Vagina (tissue), 2 donors: Measurements from ENCODE around the gene SIK3.

Source experiments
- POLR2A ChIP-seq, 2 donors: fragments of 450-650 bp; IDR thresholded peaks; one replicate each; pipeline ENCODE4 v1.6.1; 2017; ENCODE audit warnings: antibody characterized with exemption in 2 of 2, mild to moderate bottlenecking in 2 of 2, moderate library complexity in 2 of 2
- TF ChIP-seq, protein P1 (sequence below), 3 experiments: fragments of 450-650 bp in 2 of 3; fragments of 200-600 bp in 1 of 3; sonication (generic) in 1 of 3; IDR thresholded peaks; one replicate each; pipeline ENCODE4 v1.5.1; 2017 to 2019; ENCODE audit warnings: antibody characterized with exemption in 3 of 3, mild to moderate bottlenecking in 2 of 3, moderate library complexity in 2 of 3

DNA sequence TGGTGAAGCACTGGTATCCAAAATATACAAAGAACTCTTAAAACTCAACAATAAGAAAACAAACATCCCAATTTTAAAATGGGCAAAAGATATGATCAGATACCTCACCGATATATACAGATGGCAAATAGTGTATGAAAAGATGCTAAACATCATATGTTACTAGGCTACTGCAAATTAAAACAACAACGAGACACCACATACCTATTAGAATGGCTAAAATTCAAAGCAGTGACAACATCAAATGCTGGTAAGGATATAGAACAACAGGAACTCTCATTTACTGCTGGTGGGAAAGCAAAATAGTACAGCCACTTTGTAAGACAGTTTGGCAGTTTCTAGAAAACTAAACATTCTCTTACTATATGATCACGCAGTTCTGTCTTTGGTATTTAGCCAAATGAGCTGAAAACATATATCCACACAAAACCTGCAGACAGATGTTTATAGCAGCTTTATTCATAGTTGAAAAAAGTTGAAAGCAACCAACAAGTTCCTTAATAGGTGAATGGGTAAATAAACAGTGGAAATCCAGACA lies 38.5 kb downstream of the SIK3 start:
- TF ChIP-seq POLR2A (IDR thresholded peaks at IDR 0.05), result no peak
- TF ChIP-seq, protein P1, sequence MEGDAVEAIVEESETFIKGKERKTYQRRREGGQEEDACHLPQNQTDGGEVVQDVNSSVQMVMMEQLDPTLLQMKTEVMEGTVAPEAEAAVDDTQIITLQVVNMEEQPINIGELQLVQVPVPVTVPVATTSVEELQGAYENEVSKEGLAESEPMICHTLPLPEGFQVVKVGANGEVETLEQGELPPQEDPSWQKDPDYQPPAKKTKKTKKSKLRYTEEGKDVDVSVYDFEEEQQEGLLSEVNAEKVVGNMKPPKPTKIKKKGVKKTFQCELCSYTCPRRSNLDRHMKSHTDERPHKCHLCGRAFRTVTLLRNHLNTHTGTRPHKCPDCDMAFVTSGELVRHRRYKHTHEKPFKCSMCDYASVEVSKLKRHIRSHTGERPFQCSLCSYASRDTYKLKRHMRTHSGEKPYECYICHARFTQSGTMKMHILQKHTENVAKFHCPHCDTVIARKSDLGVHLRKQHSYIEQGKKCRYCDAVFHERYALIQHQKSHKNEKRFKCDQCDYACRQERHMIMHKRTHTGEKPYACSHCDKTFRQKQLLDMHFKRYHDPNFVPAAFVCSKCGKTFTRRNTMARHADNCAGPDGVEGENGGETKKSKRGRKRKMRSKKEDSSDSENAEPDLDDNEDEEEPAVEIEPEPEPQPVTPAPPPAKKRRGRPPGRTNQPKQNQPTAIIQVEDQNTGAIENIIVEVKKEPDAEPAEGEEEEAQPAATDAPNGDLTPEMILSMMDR (IDR thresholded peaks at IDR 0.05), result no peak
